A673 (cell line): Measurements from ENCODE around the gene PFKFB3.

Experiments used
- EZH2 ChIP-seq: fragments of 200-600 bp; sonication (generic); IDR thresholded peaks from 2 replicates; pipeline ENCODE4 v1.6.1; 2017; ENCODE audit warnings: borderline replicate concordance, low read depth, mild to moderate bottlenecking, mixed read lengths, antibody characterized with exemption, low read length; ENCODE audit not compliant: poor library complexity, severe bottlenecking
- TF ChIP-seq, protein P1 (sequence below): fragments of 300-800, 200-600 bp; sonication (generic); conservative IDR thresholded peaks from 2 replicates; pipeline ENCODE4 v1.5.1; 2017; ENCODE audit warnings: low read depth, mild to moderate bottlenecking, antibody characterized with exemption, low read length, moderate library complexity, mixed read lengths

DNA sequence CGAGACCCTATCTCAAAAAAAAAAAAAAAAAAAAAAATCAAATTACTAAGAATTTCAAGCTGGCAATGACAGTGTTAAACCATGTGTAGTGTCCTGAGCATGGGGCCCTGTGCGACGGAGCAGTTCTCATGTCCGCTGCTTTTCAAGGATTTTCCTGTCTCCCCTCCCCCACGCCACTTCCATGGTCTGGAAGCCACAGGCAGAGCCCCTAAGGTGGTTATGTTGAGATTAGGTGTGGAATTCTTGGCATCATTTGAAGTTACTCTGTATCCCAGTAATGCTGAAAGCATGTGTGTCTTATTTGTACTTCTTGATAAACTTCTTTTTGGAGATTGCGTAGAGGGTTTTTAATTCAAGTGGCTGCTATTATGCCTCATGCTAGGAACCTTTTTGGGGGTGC is 65.2 kb downstream of the PFKFB3 start:
- TF ChIP-seq, protein P1, sequence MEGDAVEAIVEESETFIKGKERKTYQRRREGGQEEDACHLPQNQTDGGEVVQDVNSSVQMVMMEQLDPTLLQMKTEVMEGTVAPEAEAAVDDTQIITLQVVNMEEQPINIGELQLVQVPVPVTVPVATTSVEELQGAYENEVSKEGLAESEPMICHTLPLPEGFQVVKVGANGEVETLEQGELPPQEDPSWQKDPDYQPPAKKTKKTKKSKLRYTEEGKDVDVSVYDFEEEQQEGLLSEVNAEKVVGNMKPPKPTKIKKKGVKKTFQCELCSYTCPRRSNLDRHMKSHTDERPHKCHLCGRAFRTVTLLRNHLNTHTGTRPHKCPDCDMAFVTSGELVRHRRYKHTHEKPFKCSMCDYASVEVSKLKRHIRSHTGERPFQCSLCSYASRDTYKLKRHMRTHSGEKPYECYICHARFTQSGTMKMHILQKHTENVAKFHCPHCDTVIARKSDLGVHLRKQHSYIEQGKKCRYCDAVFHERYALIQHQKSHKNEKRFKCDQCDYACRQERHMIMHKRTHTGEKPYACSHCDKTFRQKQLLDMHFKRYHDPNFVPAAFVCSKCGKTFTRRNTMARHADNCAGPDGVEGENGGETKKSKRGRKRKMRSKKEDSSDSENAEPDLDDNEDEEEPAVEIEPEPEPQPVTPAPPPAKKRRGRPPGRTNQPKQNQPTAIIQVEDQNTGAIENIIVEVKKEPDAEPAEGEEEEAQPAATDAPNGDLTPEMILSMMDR, result no peak
- no peak for TF ChIP-seq EZH2
